Activated T-helper 2 cell treated with anti-CD3 and anti-CD28 coated beads, Interferon-gamma antibody, Interleukin-2, Interleukin-4, amounts not matched to agents 10 μg/mL and 5 μg/mL and 100 μg/mL, durations not matched to agents 14 hours and 24 hours and 36 hours (primary cell): Measurements from ENCODE around the gene NHP2. TPM values are rescaled to one million over a fixed set of nuclear protein-coding genes. Genes with fewer than 3 reads are reported as not detected.
"Not testable (repeated sequence)": the region's sequence is repeated elsewhere in the genome, so short reads cannot be mapped to it uniquely, and the experiment has no call there.

Source experiments
- DNase-seq: peaks from one replicate; pipeline ENCODE4 v3.0.0; 2021; ENCODE audit warnings: low spot score
- H3K27ac Mint-ChIP-seq: one replicate; pipeline ENCODE4 v1.8.0; 2021; ENCODE audit warnings: mixed read lengths
- H3K27me3 Mint-ChIP-seq: one replicate; pipeline ENCODE4 v1.8.0; 2021; ENCODE audit warnings: low read depth, mixed read lengths
- H3K36me3 Mint-ChIP-seq: one replicate; pipeline ENCODE4 v1.8.0; 2021; ENCODE audit warnings: low read depth, mixed read lengths
- H3K4me1 Mint-ChIP-seq: one replicate; pipeline ENCODE4 v1.8.0; 2021; ENCODE audit warnings: low read depth, mixed read lengths
- H3K4me3 Mint-ChIP-seq: one replicate; pipeline ENCODE4 v1.8.0; 2021; ENCODE audit warnings: low read depth, mild to moderate bottlenecking, moderate library complexity, mixed read lengths
- H3K9me3 Mint-ChIP-seq: one replicate; pipeline ENCODE4 v1.8.0; 2021; ENCODE audit warnings: mixed read lengths
- intact Hi-C: fragments of 100-400 bp; cut with micrococcal nuclease; formaldehyde crosslinking; loops from one replicate; pipeline ENCODE4 v1.15.1; 2023
- total RNA-seq: library from RNA; stranded (reverse); gene quantifications from 2 replicates; pipeline ENCODE4 v1.2.3, GENCODE V29; 2022

The NHP2 gene
- total RNA-seq, 1 donor from 2014 or later = 228 TPM

DNA sequence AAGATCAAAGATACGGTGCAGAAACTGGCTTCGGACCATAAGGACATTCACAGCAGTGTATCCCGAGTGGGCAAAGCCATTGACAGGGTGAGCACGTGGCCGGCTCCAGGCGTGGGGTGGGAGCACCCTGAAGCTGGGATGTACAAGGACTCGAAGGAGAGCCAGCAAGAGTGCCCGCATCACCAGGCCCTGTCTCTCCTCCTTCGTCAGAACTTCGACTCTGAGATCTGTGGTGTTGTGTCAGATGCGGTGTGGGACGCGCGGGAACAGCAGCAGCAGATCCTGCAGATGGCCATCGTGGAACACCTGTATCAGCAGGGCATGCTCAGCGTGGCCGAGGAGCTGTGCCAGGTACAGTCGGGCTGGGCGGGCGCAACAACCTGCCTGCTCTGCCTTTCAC, 11.0 kb downstream of the NHP2 start:
- Mint-ChIP-seq H3K4me3 (no peak overlapping the region), H3K27ac (no peak overlapping the region), H3K9me3 (no peaks in the 10 kb centered on the region), H3K4me1 (no peaks in the 10 kb centered on the region), H3K36me3 (peaks cover 64% of the 10 kb centered on the region), H3K27me3 (no peaks in the 10 kb centered on the region)
- DNase-seq = no peak
- intact Hi-C loops = no loop called here

- no peak overlapping the region for H3K4me3 Mint-ChIP-seq
- H3K27ac Mint-ChIP-seq = no peak overlapping the region
- no peaks in the 10 kb centered on the region for H3K4me1 Mint-ChIP-seq
- H3K36me3 Mint-ChIP-seq = peaks cover 57% of the 10 kb centered on the region
- H3K27me3 Mint-ChIP-seq = no peaks in the 10 kb centered on the region
- intact Hi-C loops = no loop called here
- no peak for DNase-seq
- no peaks in the 10 kb centered on the region for H3K9me3 Mint-ChIP-seq
Observed at GRCh38 chr5:178141550-178141949, 12.1 kb downstream of the NHP2 start.

DNA sequence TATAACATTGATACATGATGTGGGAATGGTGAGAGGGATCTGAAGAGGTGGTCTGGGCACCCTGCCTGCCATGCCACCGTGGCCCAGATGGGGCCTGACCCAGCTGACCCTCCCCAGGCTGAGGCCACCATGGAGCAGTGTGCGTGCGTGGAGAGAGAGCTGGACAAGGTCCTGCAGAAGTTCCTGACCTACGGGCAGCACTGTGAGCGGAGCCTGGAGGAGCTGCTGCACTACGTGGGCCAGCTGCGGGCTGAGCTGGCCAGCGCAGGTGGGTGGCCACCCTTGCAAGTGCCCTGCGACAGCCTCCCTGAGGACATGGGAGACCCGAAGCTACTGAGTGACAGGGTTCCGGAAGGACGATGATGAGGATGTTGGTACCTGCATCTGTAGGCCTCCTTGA, 15.7 kb downstream of the NHP2 start:
- H3K27ac Mint-ChIP-seq = no peak overlapping the region
- no peaks in the 10 kb centered on the region for H3K27me3 Mint-ChIP-seq
- intact Hi-C loops = no loop called here
- H3K36me3 Mint-ChIP-seq = peaks cover 53% of the 10 kb centered on the region
- no peak overlapping the region for H3K4me3 Mint-ChIP-seq
- no peaks in the 10 kb centered on the region for H3K9me3 Mint-ChIP-seq
- peaks cover 1% of the 10 kb centered on the region for H3K4me1 Mint-ChIP-seq
- no peak for DNase-seq

DNA sequence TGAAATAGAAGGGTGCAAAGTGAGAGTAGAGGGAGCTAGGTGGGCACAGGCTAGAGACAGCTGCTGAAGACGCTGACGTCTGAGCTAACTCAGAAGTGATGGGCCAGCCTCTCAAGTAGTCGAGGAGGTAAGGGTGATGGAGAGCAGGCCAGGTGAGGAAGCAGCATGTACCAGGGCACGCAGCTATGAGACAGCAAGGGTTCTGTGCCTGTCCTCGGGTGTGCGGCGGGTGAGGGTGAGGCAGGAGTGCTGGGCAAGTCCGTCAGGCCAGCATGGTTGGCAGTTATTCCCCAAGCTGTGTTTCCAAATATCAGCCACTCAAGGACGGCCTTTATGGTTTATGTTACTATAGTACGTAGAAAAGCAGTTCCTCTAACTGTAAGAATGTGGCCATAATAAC, 16.7 kb downstream of the NHP2 start:
- H3K27me3 Mint-ChIP-seq = no peaks in the 10 kb centered on the region
- H3K36me3 Mint-ChIP-seq = peaks cover 46% of the 10 kb centered on the region
- H3K4me1 Mint-ChIP-seq = peaks cover 1% of the 10 kb centered on the region
- no peaks in the 10 kb centered on the region for H3K9me3 Mint-ChIP-seq
- DNase-seq = no peak
- H3K4me3 Mint-ChIP-seq = no peak overlapping the region
- intact Hi-C loops = no loop called here
- peak overlapping the region; percentile 7 for H3K27ac Mint-ChIP-seq

- Mint-ChIP-seq H3K4me3 (peak overlapping the region; percentile 86), H3K4me1 (peaks cover 8% of the 10 kb centered on the region), H3K9me3 (no peaks in the 10 kb centered on the region), H3K27me3 (no peaks in the 10 kb centered on the region), H3K36me3 (peaks cover 30% of the 10 kb centered on the region), H3K27ac (peak overlapping the region; percentile 70)
- no peak for DNase-seq
- intact Hi-C loops = loop anchor here (1.0 to 2.0 kb wide), 2 partner anchors 15 to 18 kb away; partner anchors contain the start of gene N4BP3
Observed at GRCh38 chr5:178131446-178131996, 22.2 kb downstream of the NHP2 start.

- Mint-ChIP-seq H3K27ac (peak within 1 kb of the TSS; percentile 70), H3K4me3 (peak within 1 kb of the TSS; percentile 86), H3K4me1 (peaks cover 8% of the 10 kb centered on the region), H3K27me3 (no peaks in the 10 kb centered on the region), H3K36me3 (peaks cover 27% of the 10 kb centered on the region), H3K9me3 (no peaks in the 10 kb centered on the region)
- DNase-seq = peak; percentile 81
- intact Hi-C loops = loop anchor here (1.0 to 2.0 kb wide), 2 partner anchors 16 to 18 kb away; partner anchors contain the start of gene N4BP3
Observed at GRCh38 chr5:178130576-178131445, 22.9 kb downstream of the NHP2 start, which contains the start of gene RMND5B. RMND5B (plus strand) TSS chr5:178131014; CDS start chr5:178138120, 7,106 bp downstream.

DNA sequence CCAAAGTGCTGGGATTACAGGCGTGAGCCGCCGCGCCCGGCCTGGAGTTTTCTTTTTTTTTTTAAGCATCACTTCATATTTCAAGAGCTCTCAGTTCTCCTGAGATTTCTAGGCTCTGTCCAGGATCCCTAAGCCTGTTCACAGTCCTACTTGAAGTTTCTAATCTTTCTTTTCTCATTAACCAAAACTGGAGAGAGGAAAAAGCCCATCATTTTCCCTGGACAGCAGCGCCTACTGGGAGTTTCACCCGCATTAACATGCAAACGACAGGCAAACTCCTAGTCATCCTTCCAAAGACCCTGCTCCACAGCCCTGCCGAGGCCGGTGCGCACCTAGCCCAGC, 23.5 kb downstream of the NHP2 start:
- Mint-ChIP-seq H3K36me3 (peaks cover 22% of the 10 kb centered on the region), H3K4me3 (peak overlapping the region; percentile 74)
- H3K4me1 Mint-ChIP-seq, H3K27me3 Mint-ChIP-seq, H3K9me3 Mint-ChIP-seq, DNase-seq, H3K27ac Mint-ChIP-seq: not testable (repeated sequence)
- intact Hi-C loops = loop anchor here (2.0 kb wide), 1 partner anchor 17 kb away; no protein-coding TSS in a partner anchor

- intact Hi-C loops = no loop called here
- no peak overlapping the region for H3K27ac Mint-ChIP-seq
- H3K36me3 Mint-ChIP-seq = peaks cover 17% of the 10 kb centered on the region
- peaks cover 8% of the 10 kb centered on the region for H3K4me1 Mint-ChIP-seq
- no peaks in the 10 kb centered on the region for H3K9me3 Mint-ChIP-seq
- H3K4me3 Mint-ChIP-seq = peak overlapping the region; percentile 42
- no peaks in the 10 kb centered on the region for H3K27me3 Mint-ChIP-seq
- no peak for DNase-seq
Observed at GRCh38 chr5:178129296-178129695, 24.4 kb downstream of the NHP2 start.

DNA sequence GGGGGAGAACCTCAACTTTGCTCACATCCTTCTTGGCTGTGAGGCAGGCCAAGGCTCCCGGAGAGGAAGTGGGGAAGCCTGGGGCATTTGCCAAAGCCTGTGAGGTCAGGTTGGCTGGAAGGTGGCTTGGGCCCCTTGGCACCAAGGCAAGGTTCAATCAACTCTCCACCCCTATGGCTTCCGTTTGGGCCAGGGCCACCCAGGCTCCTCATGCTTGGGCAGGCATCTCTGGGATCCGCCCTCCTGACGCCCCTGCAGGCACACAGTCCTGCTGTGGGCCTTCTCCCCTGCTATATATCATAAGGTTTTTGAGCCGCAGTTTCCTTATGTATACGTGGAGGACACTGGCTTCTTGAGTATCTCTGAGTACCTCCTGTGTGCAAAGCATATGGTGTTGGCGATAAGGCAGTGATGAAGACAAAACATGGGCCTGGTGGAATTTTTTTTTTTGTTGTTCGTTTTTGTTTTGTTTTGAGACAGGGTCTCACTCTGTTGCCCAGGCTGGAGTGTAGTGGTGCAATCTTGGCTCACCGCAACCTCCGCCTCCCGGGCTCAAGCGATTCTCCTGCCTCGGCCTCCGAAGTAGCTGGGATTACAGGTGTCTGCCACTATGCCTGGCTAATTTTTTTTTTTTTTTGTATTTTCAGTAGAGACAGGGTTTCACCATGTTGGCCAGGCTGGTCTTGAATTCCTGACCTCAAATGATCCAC, 26.2 kb downstream of the NHP2 start:
- H3K27me3 Mint-ChIP-seq, DNase-seq, H3K4me3 Mint-ChIP-seq, H3K4me1 Mint-ChIP-seq, H3K36me3 Mint-ChIP-seq, intact Hi-C loops, H3K27ac Mint-ChIP-seq, H3K9me3 Mint-ChIP-seq: not testable (repeated sequence)

DNA sequence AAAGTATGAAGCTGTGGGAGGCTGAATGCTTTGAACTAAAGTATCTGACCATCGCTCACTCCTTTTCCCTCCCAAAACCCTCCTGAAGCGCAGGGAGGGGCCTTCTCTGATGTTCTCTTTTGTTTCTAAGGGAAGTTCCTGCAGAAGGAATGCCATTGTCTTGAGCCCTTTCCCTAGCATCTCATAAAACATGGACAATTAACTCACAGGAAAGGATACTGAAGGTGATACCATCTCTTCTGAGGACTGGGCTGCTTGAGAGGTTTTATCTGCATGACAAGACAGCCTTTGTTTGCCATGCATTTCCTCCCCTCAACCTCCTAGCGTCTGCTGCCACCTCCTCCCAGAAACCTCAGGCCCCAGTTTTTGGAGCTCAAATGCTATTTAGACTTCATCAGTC, 27.1 kb downstream of the NHP2 start:
- H3K36me3 Mint-ChIP-seq = peaks cover 5% of the 10 kb centered on the region
- H3K4me3 Mint-ChIP-seq = no peak overlapping the region
- no peak for DNase-seq
- intact Hi-C loops = no loop called here
- no peaks in the 10 kb centered on the region for H3K9me3 Mint-ChIP-seq
- no peak overlapping the region for H3K27ac Mint-ChIP-seq
- peaks cover 4% of the 10 kb centered on the region for H3K4me1 Mint-ChIP-seq
- no peaks in the 10 kb centered on the region for H3K27me3 Mint-ChIP-seq

DNA sequence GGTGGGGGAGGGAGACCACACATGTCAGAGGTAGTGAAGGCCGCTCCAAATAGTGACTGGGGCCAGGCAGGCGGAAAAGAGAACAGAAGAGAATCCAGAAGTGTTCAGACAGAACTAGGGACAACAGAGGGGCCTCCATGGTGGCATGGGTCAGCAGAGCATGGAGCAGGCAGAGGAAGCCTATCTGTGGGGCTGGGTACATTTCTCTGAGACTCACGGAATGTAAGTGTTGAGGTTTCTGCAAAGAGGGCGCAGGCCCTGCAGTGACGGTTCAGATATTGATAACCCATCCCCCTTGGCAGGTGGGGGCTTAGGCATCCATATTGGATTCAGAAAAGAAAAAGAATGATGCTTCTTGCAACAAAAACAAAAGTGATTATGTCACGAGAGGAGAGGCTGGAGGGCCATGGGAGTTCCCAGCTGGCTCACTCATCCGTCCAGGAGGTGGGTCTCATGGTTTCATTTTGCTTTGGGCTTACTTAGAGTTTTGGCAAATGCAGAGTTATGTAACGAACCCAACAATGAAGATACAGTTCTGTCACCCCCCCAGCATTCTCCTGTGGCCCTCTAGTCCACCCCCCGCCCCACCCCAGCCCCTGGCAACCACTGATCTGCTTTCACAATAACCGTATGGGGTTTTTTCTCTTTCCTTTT, 28.3 kb downstream of the NHP2 start:
- Mint-ChIP-seq H3K9me3 (no peaks in the 10 kb centered on the region), H3K27me3 (no peaks in the 10 kb centered on the region), H3K36me3 (peaks cover 5% of the 10 kb centered on the region), H3K4me1 (peaks cover 2% of the 10 kb centered on the region), H3K27ac (no peak overlapping the region), H3K4me3 (no peak overlapping the region)
- DNase-seq = no peak
- intact Hi-C loops = no loop called here

DNA sequence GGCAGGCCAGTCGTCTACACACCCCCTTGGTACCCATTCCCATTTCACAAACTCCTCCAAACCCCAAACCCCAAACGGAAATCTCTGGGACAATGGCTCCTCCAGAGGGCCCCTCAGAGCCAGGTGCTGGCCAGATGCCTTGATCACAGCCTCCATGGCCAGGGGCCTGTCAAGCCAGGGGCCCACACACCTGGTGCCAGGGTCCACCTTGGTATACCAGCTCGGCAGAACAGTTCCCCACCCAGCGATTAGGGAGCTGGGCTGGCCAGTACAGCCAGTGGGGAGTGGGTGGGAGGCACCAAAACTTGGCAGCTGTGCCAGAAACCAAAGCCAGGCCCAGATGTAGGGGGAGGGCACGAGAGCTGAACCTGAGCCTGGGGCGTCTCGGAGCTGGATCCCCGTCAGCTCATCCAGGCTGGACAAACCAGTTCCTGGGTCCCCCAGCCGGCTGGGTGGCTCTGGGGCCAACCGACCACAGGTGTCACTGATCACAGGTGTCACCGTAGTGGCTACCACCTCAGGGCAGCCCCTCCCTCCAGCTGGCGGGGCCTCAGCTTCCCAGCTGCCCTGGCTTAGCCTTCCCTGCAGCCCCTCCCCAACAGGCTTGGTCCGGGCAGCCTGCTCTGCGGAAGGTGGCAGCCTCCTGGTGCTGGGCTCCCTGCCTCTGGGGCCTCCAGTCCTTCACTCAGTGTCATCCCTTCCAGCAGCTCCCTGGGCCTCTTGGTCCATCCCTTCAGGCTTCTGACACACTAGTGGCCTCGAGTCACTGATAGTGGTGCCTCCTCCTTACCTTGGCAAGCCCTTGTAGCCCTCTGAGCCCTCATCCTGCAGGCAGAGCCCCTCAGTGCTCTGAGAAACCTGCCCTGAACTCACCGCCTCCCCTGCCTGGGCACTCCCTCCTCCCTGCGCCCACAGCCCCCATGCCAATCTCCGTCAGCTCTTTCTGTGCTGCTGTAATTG, 29.4 kb downstream of the NHP2 start:
- no peaks in the 10 kb centered on the region for H3K9me3 Mint-ChIP-seq
- no peak overlapping the region for H3K4me3 Mint-ChIP-seq
- DNase-seq = no peak
- H3K36me3 Mint-ChIP-seq = peaks cover 5% of the 10 kb centered on the region
- H3K27ac Mint-ChIP-seq = no peak overlapping the region
- peaks cover 2% of the 10 kb centered on the region for H3K4me1 Mint-ChIP-seq
- intact Hi-C loops = no loop called here
- no peaks in the 10 kb centered on the region for H3K27me3 Mint-ChIP-seq
